IPS-18a (cell line): ENCODE data around the gene ANG.
A peak's percentile ranks its signal among the peaks of the same experiment; 100 is the strongest.
"Not testable (repeated sequence)": the region's sequence is repeated elsewhere in the genome, so short reads cannot be mapped to it uniquely, and the experiment has no call there.

Experiments
- H3K27ac ChIP-seq: one replicate; pipeline ENCODE4 v1.5.1; 2013; ENCODE audit warnings: low read length
- H3K27me3 ChIP-seq: one replicate; pipeline ENCODE4 v1.6.1; 2013; ENCODE audit warnings: mild to moderate bottlenecking, low read length; ENCODE audit not compliant: control insufficient read depth, insufficient read depth
- H3K36me3 ChIP-seq: one replicate; pipeline ENCODE4 v1.6.1; 2013; ENCODE audit warnings: low read depth, low read length; ENCODE audit not compliant: control insufficient read depth
- H3K4me1 ChIP-seq: one replicate; pipeline ENCODE4 v1.6.1; 2013; ENCODE audit warnings: low read depth, low read length; ENCODE audit not compliant: control insufficient read depth
- H3K4me3 ChIP-seq: one replicate; pipeline ENCODE4 v1.5.1; 2013; ENCODE audit warnings: low read length
- H3K9ac ChIP-seq: one replicate; pipeline ENCODE4 v1.6.1; 2013; ENCODE audit warnings: mild to moderate bottlenecking, low read length, moderate library complexity
- H3K9me3 ChIP-seq: one replicate; pipeline ENCODE4 v1.6.1; 2013; ENCODE audit warnings: low read depth, low read length; ENCODE audit not compliant: control insufficient read depth

The ANG gene

GRCh38 chr14:20659336-20659735, 29.2 kb upstream of the ANG start:
- Histone ChIP-seq H3K9me3 (no peaks in the 10 kb centered on the region), H3K27me3 (peaks cover 50% of the 10 kb centered on the region), H3K27ac (no peak overlapping the region), H3K4me1 (no peaks in the 10 kb centered on the region), H3K4me3 (no peak overlapping the region), H3K36me3 (no peaks in the 10 kb centered on the region), H3K9ac (no peak overlapping the region)

- H3K4me1 ChIP-seq: no peaks in the 10 kb centered on the region
- no peak overlapping the region for H3K9ac ChIP-seq
- no peak overlapping the region for H3K4me3 ChIP-seq
- H3K27me3 ChIP-seq: peaks cover 54% of the 10 kb centered on the region
- no peaks in the 10 kb centered on the region for H3K36me3 ChIP-seq
- H3K27ac ChIP-seq: no peak overlapping the region
- no peaks in the 10 kb centered on the region for H3K9me3 ChIP-seq
Measured at GRCh38 chr14:20659813-20660395, 28.7 kb upstream of the ANG start.

GRCh38 chr14:20661197-20661596, 27.4 kb upstream of the ANG start:
- no peak overlapping the region for H3K9ac ChIP-seq
- no peaks in the 10 kb centered on the region for H3K4me1 ChIP-seq

GRCh38 chr14:20662968-20663732, 25.4 kb upstream of the ANG start:
- Histone ChIP-seq H3K9ac (peak overlapping the region; percentile 30), H3K4me3 (peak overlapping the region; percentile 88), H3K27ac (no peak overlapping the region), H3K4me1 (no peaks in the 10 kb centered on the region), H3K27me3 (peaks cover 30% of the 10 kb centered on the region), H3K9me3 (no peaks in the 10 kb centered on the region), H3K36me3 (no peaks in the 10 kb centered on the region)

More at GRCh38 chr14:20661197-20661596, 27.4 kb upstream of the ANG start:
- H3K27me3 ChIP-seq: peaks cover 42% of the 10 kb centered on the region
- no peak overlapping the region for H3K4me3 ChIP-seq
- no peaks in the 10 kb centered on the region for H3K36me3 ChIP-seq
- no peak overlapping the region for H3K27ac ChIP-seq
- no peaks in the 10 kb centered on the region for H3K9me3 ChIP-seq

- not testable (repeated sequence) for H3K27ac ChIP-seq, H3K4me3 ChIP-seq
- peaks cover 30% of the 10 kb centered on the region for H3K27me3 ChIP-seq
Measured at GRCh38 chr14:20666400-20666961, 22.1 kb upstream of the ANG start.

GRCh38 chr14:20667957-20668356, 20.6 kb upstream of the ANG start:
- Histone ChIP-seq H3K4me1 (no peaks in the 10 kb centered on the region), H3K36me3 (no peaks in the 10 kb centered on the region), H3K4me3 (no peak overlapping the region), H3K27ac (no peak overlapping the region), H3K9me3 (no peaks in the 10 kb centered on the region), H3K9ac (no peak overlapping the region), H3K27me3 (peaks cover 20% of the 10 kb centered on the region)

More at GRCh38 chr14:20666400-20666961, 22.1 kb upstream of the ANG start:
- H3K36me3 ChIP-seq, H3K9me3 ChIP-seq, H3K9ac ChIP-seq, H3K4me1 ChIP-seq: not testable (repeated sequence)

GRCh38 chr14:20668969-20669368, 19.6 kb upstream of the ANG start:
- Histone ChIP-seq H3K9me3 (no peaks in the 10 kb centered on the region), H3K4me3 (no peak overlapping the region), H3K27ac (no peak overlapping the region), H3K4me1 (no peaks in the 10 kb centered on the region), H3K27me3 (peaks cover 10% of the 10 kb centered on the region), H3K9ac (no peak overlapping the region), H3K36me3 (no peaks in the 10 kb centered on the region)

- no peak overlapping the region for H3K27ac ChIP-seq
- no peak overlapping the region for H3K4me3 ChIP-seq
- no peaks in the 10 kb centered on the region for H3K9me3 ChIP-seq
- no peaks in the 10 kb centered on the region for H3K27me3 ChIP-seq
- H3K9ac ChIP-seq: no peak overlapping the region
- no peaks in the 10 kb centered on the region for H3K36me3 ChIP-seq
- H3K4me1 ChIP-seq: no peaks in the 10 kb centered on the region
Measured at GRCh38 chr14:20671597-20672283, 16.8 kb upstream of the ANG start.

GRCh38 chr14:20675669-20676068, 12.9 kb upstream of the ANG start:
- Histone ChIP-seq H3K27me3 (no peaks in the 10 kb centered on the region), H3K36me3 (no peaks in the 10 kb centered on the region), H3K4me1 (peaks cover 9% of the 10 kb centered on the region), H3K9me3 (no peaks in the 10 kb centered on the region), H3K27ac (no peak overlapping the region), H3K9ac (no peak overlapping the region), H3K4me3 (no peak overlapping the region)

- H3K4me3 ChIP-seq: no peak overlapping the region
Measured at GRCh38 chr14:20676072-20676471, 12.5 kb upstream of the ANG start.

GRCh38 chr14:20679907-20680306, 8.7 kb upstream of the ANG start:
- H3K27ac ChIP-seq: no peak overlapping the region
- peak overlapping the region; percentile 95 for H3K4me3 ChIP-seq
- H3K9ac ChIP-seq: no peak overlapping the region
- H3K4me1 ChIP-seq: peaks cover 13% of the 10 kb centered on the region
- no peaks in the 10 kb centered on the region for H3K9me3 ChIP-seq
- no peaks in the 10 kb centered on the region for H3K36me3 ChIP-seq
- H3K27me3 ChIP-seq: peaks cover under 1% of the 10 kb centered on the region

More at GRCh38 chr14:20676072-20676471, 12.5 kb upstream of the ANG start:
- Histone ChIP-seq H3K36me3 (no peaks in the 10 kb centered on the region), H3K27ac (no peak overlapping the region), H3K9ac (no peak overlapping the region), H3K9me3 (no peaks in the 10 kb centered on the region), H3K27me3 (no peaks in the 10 kb centered on the region), H3K4me1 (peaks cover 13% of the 10 kb centered on the region)
